HepG2 (cell line): ENCODE measurements around the gene MTSS2. TPM values are rescaled to one million over a fixed set of nuclear protein-coding genes. Genes with fewer than 3 reads are reported as not detected.

Source experiments
- CCAR2 ChIP-seq: fragments of 200-400 bp; formaldehyde crosslinking; optimal IDR thresholded peaks from 2 replicates; pipeline ENCODE3; 2018; ENCODE audit warnings: low read depth, mild to moderate bottlenecking, low read length, moderate library complexity
- FOXA1 ChIP-seq, 2 experiments: fragments of 450-650 bp in 1 of 2; sonication (generic) in 1 of 2; formaldehyde crosslinking in 1 of 2; IDR thresholded peaks; 2 replicates each; pipeline versions ENCODE4 v1.4.0 to v1.6.1; 2016 to 2020; ENCODE audit warnings: missing genetic modification reagents in 1 of 2
- GTF3A ChIP-seq: sonication (generic); formaldehyde crosslinking; conservative IDR thresholded peaks from 2 replicates; pipeline ENCODE4 v1.4.0; 2020; ENCODE audit warnings: mild to moderate bottlenecking, missing genetic modification reagents
- ISL2 ChIP-seq: sonication (generic); formaldehyde crosslinking; IDR thresholded peaks from 2 replicates; pipeline ENCODE4 v1.5.0; 2020; ENCODE audit warnings: missing genetic modification reagents
- KLF9 ChIP-seq: IDR thresholded peaks from 2 replicates; pipeline ENCODE4 v1.6.1; 2016; ENCODE audit warnings: low read depth
- MAF1 ChIP-seq: sonication (generic); formaldehyde crosslinking; IDR thresholded peaks from 2 replicates; pipeline ENCODE4 v1.5.0; 2020; ENCODE audit warnings: missing genetic modification reagents, borderline replicate concordance
- POLR2AphosphoS2 ChIP-seq: IDR thresholded peaks from 2 replicates; pipeline ENCODE4 v1.6.1; 2011; ENCODE audit warnings: low read depth, low read length, improper control_type of control experiment
- TBX2 ChIP-seq: sonication (generic); formaldehyde crosslinking; IDR thresholded peaks from 2 replicates; pipeline ENCODE4 v1.5.0; 2020; ENCODE audit warnings: missing genetic modification reagents, mild to moderate bottlenecking, borderline replicate concordance
- TCF7 ChIP-seq: sonication (generic); IDR thresholded peaks from 2 replicates; pipeline ENCODE4 v1.6.1; 2016; ENCODE audit warnings: antibody characterized with exemption, low read depth
- ZNF446 ChIP-seq: sonication (generic); formaldehyde crosslinking; IDR thresholded peaks from 2 replicates; pipeline ENCODE4 v1.5.0; 2020; ENCODE audit warnings: mild to moderate bottlenecking, missing genetic modification reagents
- ZNF547 ChIP-seq: sonication (generic); formaldehyde crosslinking; IDR thresholded peaks from 2 replicates; pipeline ENCODE4 v1.5.1; 2020; ENCODE audit warnings: mild to moderate bottlenecking, missing genetic modification reagents
- polyA plus RNA-seq, 8 experiments: library from polyadenylated mRNA; depleted of rRNA in 3 of 8; stranded (reverse) in 7 of 8; unstranded in 1 of 8; fragments of >200 nt; fragmentation: Illumina TruSeq in 4 of 8; extraction: Trizol in 4 of 8; gene quantifications; 2 replicates each; pipeline versions ENCODE4 v1.2.1 to v1.2.3, GENCODE V29; 2011 to 2016; ENCODE audit warnings: low read depth in 4 of 8, missing spikeins in 1 of 8, mixed read lengths in 1 of 8; ENCODE audit not compliant: insufficient read depth in 1 of 8
- total RNA-seq, 5 experiments: library from RNA; depleted of rRNA; stranded (reverse); fragments of >200 nt; fragmentation: Illumina TruSeq; extraction: Trizol; gene quantifications; 2 replicates each; pipeline ENCODE4 v1.2.3, GENCODE V29; 2016; ENCODE audit warnings: low read depth in 1 of 5
- TF ChIP-seq, protein P1 (sequence below): sonication (generic); formaldehyde crosslinking; IDR thresholded peaks from 2 replicates; pipeline ENCODE4 v1.8.0; 2022; ENCODE audit warnings: mild to moderate bottlenecking, missing genetic modification reagents, borderline replicate concordance
- TF ChIP-seq, protein P2 (sequence below): sonication (generic); formaldehyde crosslinking; IDR thresholded peaks from 2 replicates; pipeline ENCODE4 v1.4.0; 2020; ENCODE audit warnings: missing genetic modification reagents; ENCODE audit errors: not compliant biosample characterization
- TF ChIP-seq, protein P3 (sequence below): sonication (generic); formaldehyde crosslinking; conservative IDR thresholded peaks from 2 replicates; pipeline ENCODE4 v1.8.0; 2022; ENCODE audit warnings: mild to moderate bottlenecking, moderate library complexity, missing genetic modification reagents
- TF ChIP-seq, protein P4 (sequence below): sonication (generic); formaldehyde crosslinking; IDR thresholded peaks from 2 replicates; pipeline ENCODE4 v1.5.1; 2020; ENCODE audit warnings: missing genetic modification reagents, mild to moderate bottlenecking, borderline replicate concordance
- TF ChIP-seq, protein P5 (sequence below): sonication (generic); formaldehyde crosslinking; IDR thresholded peaks from 2 replicates; pipeline ENCODE4 v1.9.0; 2021; ENCODE audit warnings: missing genetic modification reagents, mild to moderate bottlenecking, borderline replicate concordance
- TF ChIP-seq, protein P6 (sequence below): sonication (generic); formaldehyde crosslinking; IDR thresholded peaks from 2 replicates; pipeline ENCODE4 v1.5.0; 2020; ENCODE audit warnings: missing genetic modification reagents, mild to moderate bottlenecking, borderline replicate concordance

The MTSS2 gene
- total and polyA plus RNA-seq, 2 of the 13 experiments (the other 11 are each of a cell fraction or from before 2014, with no cell fraction given) = 132 to 242 TPM

DNA sequence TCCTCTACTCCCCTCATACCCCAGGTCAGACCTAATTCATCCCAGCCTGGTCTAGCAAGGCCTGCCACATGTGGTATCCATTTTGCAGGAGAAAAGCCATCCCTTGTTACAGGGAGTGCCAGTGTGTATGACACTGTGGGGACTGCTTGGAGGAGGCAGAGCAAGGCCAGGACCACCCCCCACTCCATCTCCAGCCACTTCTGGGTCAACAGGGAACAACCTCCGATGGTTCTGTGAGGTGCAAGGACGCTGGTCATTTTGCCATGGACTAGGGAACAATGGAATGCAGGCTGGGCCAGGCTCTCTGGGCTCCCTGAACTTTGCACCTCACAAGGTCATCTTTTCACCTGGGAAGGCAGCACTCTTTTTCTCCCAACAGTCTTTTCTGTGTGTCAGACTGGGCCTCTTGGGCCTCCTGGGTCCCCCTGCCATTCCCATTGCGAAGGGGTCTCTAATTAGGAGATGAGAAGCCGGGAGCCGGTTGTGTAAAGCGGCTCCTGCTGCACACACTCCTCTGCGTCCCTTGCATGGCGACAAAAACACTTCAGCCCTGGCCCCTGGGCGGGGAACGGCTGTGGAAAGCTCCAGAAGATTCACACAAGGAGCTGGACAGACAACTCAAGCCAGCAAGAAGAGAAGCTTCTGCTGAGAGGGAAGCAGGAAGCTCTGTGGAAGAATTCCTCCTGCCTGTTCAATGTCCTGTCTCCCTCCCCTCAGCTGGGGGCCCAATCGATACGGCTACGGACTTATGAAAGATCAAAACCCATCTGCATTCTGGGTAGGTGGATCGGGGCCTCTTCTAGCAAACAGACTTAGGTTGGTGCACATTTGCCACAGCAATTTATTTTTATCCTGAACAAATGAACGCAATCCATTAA is 38.5 kb upstream of the MTSS2 start (continued):
- TF ChIP-seq, protein P1, sequence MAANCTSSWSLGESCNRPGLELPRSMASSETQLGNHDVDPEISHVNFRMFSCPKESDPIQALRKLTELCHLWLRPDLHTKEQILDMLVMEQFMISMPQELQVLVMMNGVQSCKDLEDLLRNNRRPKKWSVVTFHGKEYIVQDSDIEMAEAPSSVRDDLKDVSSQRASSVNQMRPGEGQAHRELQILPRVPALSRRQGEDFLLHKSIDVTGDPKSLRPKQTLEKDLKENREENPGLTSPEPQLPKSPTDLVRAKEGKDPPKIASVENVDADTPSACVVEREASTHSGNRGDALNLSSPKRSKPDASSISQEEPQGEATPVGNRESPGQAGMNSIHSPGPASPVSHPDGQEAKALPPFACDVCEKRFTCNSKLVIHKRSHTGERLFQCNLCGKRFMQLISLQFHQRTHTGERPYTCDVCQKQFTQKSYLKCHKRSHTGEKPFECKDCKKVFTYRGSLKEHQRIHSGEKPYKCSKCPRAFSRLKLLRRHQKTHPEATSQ (CRISPR knock-in tag) = 0 out of 2 replicates have a peak, but pooled peaks have one; percentile 75
- peak; percentile 15; the same call in 1 of the 2 replicates for TF ChIP-seq ISL2 (CRISPR knock-in tag)
- TF ChIP-seq, protein P2, sequence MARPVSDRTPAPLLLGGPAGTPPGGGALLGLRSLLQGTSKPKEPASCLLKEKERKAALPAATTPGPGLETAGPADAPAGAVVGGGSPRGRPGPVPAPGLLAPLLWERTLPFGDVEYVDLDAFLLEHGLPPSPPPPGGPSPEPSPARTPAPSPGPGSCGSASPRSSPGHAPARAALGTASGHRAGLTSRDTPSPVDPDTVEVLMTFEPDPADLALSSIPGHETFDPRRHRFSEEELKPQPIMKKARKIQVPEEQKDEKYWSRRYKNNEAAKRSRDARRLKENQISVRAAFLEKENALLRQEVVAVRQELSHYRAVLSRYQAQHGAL = no peak
- TF ChIP-seq, protein P3, sequence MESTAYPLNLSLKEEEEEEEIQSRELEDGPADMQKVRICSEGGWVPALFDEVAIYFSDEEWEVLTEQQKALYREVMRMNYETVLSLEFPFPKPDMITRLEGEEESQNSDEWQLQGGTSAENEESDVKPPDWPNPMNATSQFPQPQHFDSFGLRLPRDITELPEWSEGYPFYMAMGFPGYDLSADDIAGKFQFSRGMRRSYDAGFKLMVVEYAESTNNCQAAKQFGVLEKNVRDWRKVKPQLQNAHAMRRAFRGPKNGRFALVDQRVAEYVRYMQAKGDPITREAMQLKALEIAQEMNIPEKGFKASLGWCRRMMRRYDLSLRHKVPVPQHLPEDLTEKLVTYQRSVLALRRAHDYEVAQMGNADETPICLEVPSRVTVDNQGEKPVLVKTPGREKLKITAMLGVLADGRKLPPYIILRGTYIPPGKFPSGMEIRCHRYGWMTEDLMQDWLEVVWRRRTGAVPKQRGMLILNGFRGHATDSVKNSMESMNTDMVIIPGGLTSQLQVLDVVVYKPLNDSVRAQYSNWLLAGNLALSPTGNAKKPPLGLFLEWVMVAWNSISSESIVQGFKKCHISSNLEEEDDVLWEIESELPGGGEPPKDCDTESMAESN = no peak
- TF ChIP-seq, protein P4, sequence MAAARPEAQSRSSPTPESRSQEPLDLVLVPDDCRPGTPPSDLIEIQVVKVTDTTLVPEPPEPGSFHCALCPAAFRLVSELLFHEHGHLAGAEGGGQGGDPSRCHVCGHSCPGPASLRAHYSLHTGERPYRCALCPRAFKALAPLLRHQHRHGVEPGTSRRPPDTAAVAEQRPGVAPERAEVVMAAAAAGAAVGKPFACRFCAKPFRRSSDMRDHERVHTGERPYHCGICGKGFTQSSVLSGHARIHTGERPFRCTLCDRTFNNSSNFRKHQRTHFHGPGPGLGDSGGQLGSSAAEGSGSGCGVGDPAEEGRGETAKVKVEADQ = no peak
- TF ChIP-seq TBX2 (CRISPR knock-in tag) = peak; percentile 81
- TF ChIP-seq, protein P5, sequence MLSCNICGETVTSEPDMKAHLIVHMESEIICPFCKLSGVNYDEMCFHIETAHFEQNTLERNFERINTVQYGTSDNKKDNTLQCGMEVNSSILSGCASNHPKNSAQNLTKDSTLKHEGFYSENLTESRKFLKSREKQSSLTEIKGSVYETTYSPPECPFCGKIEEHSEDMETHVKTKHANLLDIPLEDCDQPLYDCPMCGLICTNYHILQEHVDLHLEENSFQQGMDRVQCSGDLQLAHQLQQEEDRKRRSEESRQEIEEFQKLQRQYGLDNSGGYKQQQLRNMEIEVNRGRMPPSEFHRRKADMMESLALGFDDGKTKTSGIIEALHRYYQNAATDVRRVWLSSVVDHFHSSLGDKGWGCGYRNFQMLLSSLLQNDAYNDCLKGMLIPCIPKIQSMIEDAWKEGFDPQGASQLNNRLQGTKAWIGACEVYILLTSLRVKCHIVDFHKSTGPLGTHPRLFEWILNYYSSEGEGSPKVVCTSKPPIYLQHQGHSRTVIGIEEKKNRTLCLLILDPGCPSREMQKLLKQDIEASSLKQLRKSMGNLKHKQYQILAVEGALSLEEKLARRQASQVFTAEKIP (CRISPR knock-in tag) = no peak
- peak; percentile 86; the same call in 1 of the 2 replicates for TF ChIP-seq GTF3A (CRISPR knock-in tag)
- peak; percentile 56 for TF ChIP-seq CCAR2
- TF ChIP-seq POLR2AphosphoS2 = no peak
- TF ChIP-seq MAF1 (CRISPR knock-in tag) = 0 out of 2 replicates have a peak, but pooled peaks have one; percentile 17
- TF ChIP-seq ZNF547 (CRISPR knock-in tag) = peak; percentile 34; the same call in 1 of the 2 replicates
- peak; percentile 63 for TF ChIP-seq TCF7
- no peak for TF ChIP-seq FOXA1 (IDR thresholded peaks at IDR 0.05)
- peak; percentile 68 for TF ChIP-seq FOXA1 (CRISPR knock-in tag; IDR thresholded peaks at IDR 0.05)
- no peak; the same call in 1 of the 2 replicates for TF ChIP-seq KLF9 (CRISPR knock-in tag)
- TF ChIP-seq, protein P6, sequence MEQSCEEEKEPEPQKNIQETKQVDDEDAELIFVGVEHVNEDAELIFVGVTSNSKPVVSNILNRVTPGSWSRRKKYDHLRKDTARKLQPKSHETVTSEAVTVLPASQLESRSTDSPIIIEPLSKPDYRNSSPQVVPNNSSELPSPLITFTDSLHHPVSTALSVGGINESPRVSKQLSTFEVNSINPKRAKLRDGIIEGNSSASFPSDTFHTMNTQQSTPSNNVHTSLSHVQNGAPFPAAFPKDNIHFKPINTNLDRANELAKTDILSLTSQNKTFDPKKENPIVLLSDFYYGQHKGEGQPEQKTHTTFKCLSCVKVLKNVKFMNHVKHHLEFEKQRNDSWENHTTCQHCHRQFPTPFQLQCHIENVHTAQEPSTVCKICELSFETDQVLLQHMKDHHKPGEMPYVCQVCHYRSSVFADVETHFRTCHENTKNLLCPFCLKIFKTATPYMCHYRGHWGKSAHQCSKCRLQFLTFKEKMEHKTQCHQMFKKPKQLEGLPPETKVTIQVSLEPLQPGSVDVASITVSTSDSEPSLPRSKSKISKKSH = no peak; the same call in 1 of the 2 replicates
- no peak; the same call in 1 of the 2 replicates for TF ChIP-seq ZNF446
